GM12878 (cell line): ENCODE data around the gene PLCB4. TPM values are rescaled to one million over a fixed set of nuclear protein-coding genes. Genes with fewer than 3 reads are reported as not detected.

Experiments
- ATAC-seq: fragments of 200-7000 bp; cut with Tn5 transposase; 3 replicates; pipeline ENCODE4 v1.9.1; 2020; ENCODE audit warnings: mild to moderate bottlenecking, moderate library complexity
- BruUV-seq: library from RNA; stranded (reverse); fragments of 400-500 nt; replicated peaks from 2 replicates; lab custom pipeline; 2021; lab: Mats Ljungman, UMichigan
- CTCF ChIA-PET: fragments of 300-600 bp; sonication (Branson Sonifier 250); formaldehyde crosslinking; extraction: SDS; loops from one replicate; lab custom pipeline; 2021; ENCODE audit warnings: inconsistent platforms; lab: Yijun Ruan, JAX
- POLR2A ChIA-PET: fragments of 350-600 bp; formaldehyde crosslinking; extraction: SDS; loops from one replicate; lab custom pipeline; 2021; ENCODE audit warnings: inconsistent platforms; lab: Charles Lee
- RAD21 ChIA-PET: fragments of 300-600 bp; sonication (Branson Sonifier 250); formaldehyde crosslinking; loops from one replicate; lab custom pipeline; 2023; ENCODE audit warnings: antibody characterized with exemption; ENCODE audit not compliant: unreplicated experiment; lab: Charles Lee
- SMC1A ChIA-PET: fragments of 300-600 bp; sonication (Branson Sonifier 250); formaldehyde crosslinking; loops from one replicate; lab custom pipeline; 2023; ENCODE audit not compliant: unreplicated experiment, uncharacterized antibody; lab: Charles Lee
- DNase-seq: peaks from one replicate; pipeline ENCODE4 v3.0.0-alpha.2; 2011; ENCODE audit warnings: low read depth, low spot score
- FAIRE-seq: peaks from 3 replicates; lab custom pipeline; 2011; peaks lifted over from hg19 to GRCh38; lab: Jason Lieb, UNC
- H2AFZ ChIP-seq: 2 replicates; pipeline ENCODE4 v1.6.0; 2011; ENCODE audit warnings: low read depth, low read length, control low read depth; ENCODE audit not compliant: control insufficient read depth
- H3K27ac ChIP-seq: 2 replicates; pipeline ENCODE4 v1.5.1; 2011; ENCODE audit warnings: control low read depth; ENCODE audit not compliant: control insufficient read depth, insufficient read depth
- H3K27me3 ChIP-seq, 2 experiments: replicated peaks in 1 of 2; 2 replicates each; pipeline versions ENCODE4 v1.6.0 to v1.6.1; 2011; ENCODE audit warnings: low read length in 1 of 2; ENCODE audit not compliant: control insufficient read depth in 2 of 2, insufficient read depth in 2 of 2
- H3K36me3 ChIP-seq, 2 experiments: 2 replicates each; pipeline ENCODE4 v1.5.1; 2011; ENCODE audit warnings: low read length in 1 of 2; ENCODE audit not compliant: control insufficient read depth in 2 of 2, insufficient read depth in 2 of 2
- H3K4me1 ChIP-seq: 2 replicates; pipeline ENCODE4 v1.6.1; 2011; ENCODE audit warnings: mild to moderate bottlenecking, low read length, moderate library complexity, mixed read lengths; ENCODE audit not compliant: control insufficient read depth, insufficient read depth
- H3K4me2 ChIP-seq: 2 replicates; pipeline ENCODE4 v1.6.0; 2011; ENCODE audit warnings: control low read depth; ENCODE audit not compliant: control insufficient read depth, insufficient read depth
- H3K4me3 ChIP-seq: fragments of 200-600 bp; sonication (generic); 2 replicates; pipeline ENCODE4 v1.5.1; 2016
- H3K79me2 ChIP-seq: 2 replicates; pipeline ENCODE4 v1.6.0; 2011; ENCODE audit warnings: low read length; ENCODE audit not compliant: control insufficient read depth, insufficient read depth
- H3K9ac ChIP-seq: 2 replicates; pipeline ENCODE4 v1.8.0; 2011; ENCODE audit warnings: low read length, control low read depth, mixed read lengths; ENCODE audit not compliant: control insufficient read depth, insufficient read depth
- H3K9me3 ChIP-seq: replicated peaks from 3 replicates; pipeline ENCODE4 v1.5.1; 2011; ENCODE audit warnings: mild to moderate bottlenecking, low read length; ENCODE audit not compliant: control insufficient read depth, insufficient read depth
- H4K20me1 ChIP-seq: 2 replicates; pipeline ENCODE4 v1.6.0; 2011; ENCODE audit not compliant: control insufficient read depth, insufficient read depth
- CEBPB ChIP-seq, 2 experiments: fragments of 150-350 bp in 1 of 2; IDR thresholded peaks; 2 replicates each; pipeline ENCODE4 v1.6.1; 2012 to 2014; ENCODE audit warnings: low read depth in 2 of 2, low read length in 2 of 2, borderline replicate concordance in 1 of 2, inconsistent platforms in 1 of 2
- CHD2 ChIP-seq: IDR thresholded peaks from 2 replicates; pipeline ENCODE4 v1.6.1; 2011; ENCODE audit warnings: low read depth, low read length, improper control_type of control experiment, borderline replicate concordance
- GATAD2B ChIP-seq: fragments of 450-650 bp; conservative IDR thresholded peaks from 2 replicates; pipeline ENCODE4 v1.6.1; 2017; ENCODE audit warnings: low read depth, mild to moderate bottlenecking, moderate library complexity
- HDGF ChIP-seq: fragments of 450-650 bp; IDR thresholded peaks from 2 replicates; pipeline ENCODE4 v1.6.1; 2016; ENCODE audit warnings: antibody characterized with exemption
- MEF2B ChIP-seq: fragments of 450-650 bp; IDR thresholded peaks from 2 replicates; pipeline ENCODE4 v1.6.1; 2018; ENCODE audit warnings: mild to moderate bottlenecking, moderate library complexity; ENCODE audit not compliant: partially characterized antibody, poor library complexity, severe bottlenecking
- POLR2AphosphoS5 ChIP-seq: IDR thresholded peaks from 2 replicates; pipeline ENCODE4 v1.6.1; 2011; ENCODE audit warnings: mild to moderate bottlenecking, low read length, inconsistent platforms
- RELA ChIP-seq: fragments of 450-650 bp; IDR thresholded peaks from 2 replicates; pipeline ENCODE4 v1.8.0; 2014; ENCODE audit warnings: borderline replicate concordance; ENCODE audit not compliant: partially characterized antibody
- SIX5 ChIP-seq: IDR thresholded peaks from 2 replicates; pipeline ENCODE4 v1.6.1; 2011; ENCODE audit warnings: mild to moderate bottlenecking, low read depth, low read length, moderate library complexity; ENCODE audit not compliant: severe bottlenecking
- SRF ChIP-seq, 2 experiments: IDR thresholded peaks; 2 replicates each; pipeline ENCODE4 v1.6.1; 2011; ENCODE audit warnings: low read depth in 2 of 2, low read length in 2 of 2, mild to moderate bottlenecking in 1 of 2, moderate library complexity in 1 of 2
- SUZ12 ChIP-seq: fragments of 200-600 bp; sonication (generic); IDR thresholded peaks from one replicate; pipeline ENCODE4 v1.6.1; 2018; ENCODE audit warnings: antibody characterized with exemption, mild to moderate bottlenecking; ENCODE audit not compliant: unreplicated experiment
- YY1 ChIP-seq: IDR thresholded peaks from 2 replicates; pipeline ENCODE4 v1.6.1; 2011; ENCODE audit warnings: low read depth, mild to moderate bottlenecking, low read length
- in situ Hi-C: fragments of 300-500 bp; cut with MboI; formaldehyde crosslinking; loops from 9 replicates; pipeline ENCODE4 v1.14.3; 2018; ENCODE audit warnings: mixed read lengths
- intact Hi-C: fragments of 100-400 bp; cut with micrococcal nuclease; formaldehyde crosslinking; loops from one replicate; pipeline ENCODE4 v1.14.2; 2022; ENCODE audit not compliant: unreplicated experiment
- polyA plus RNA-seq, 11 experiments: library from polyadenylated mRNA; depleted of rRNA in 4 of 11; unstranded in 6 of 11; stranded (reverse) in 5 of 11; fragments of >200 nt; fragmentation: Nextera tagmentation in 4 of 11; fragmentation: Illumina TruSeq in 1 of 11; extraction: Ambion mirVana in 4 of 11; extraction: Trizol in 1 of 11; gene quantifications; 1 replicate in 1 of 11; 2 replicates in 10 of 11; pipeline versions ENCODE4 v1.2.1 to v1.2.3, GENCODE V29; 2011 to 2016; ENCODE audit warnings: inconsistent platforms in 2 of 11, missing spikeins in 2 of 11, low read depth in 1 of 11
- total RNA-seq, 4 experiments: library from RNA; depleted of rRNA in 3 of 4; stranded (reverse); fragments of >200 nt in 3 of 4; fragmentation: Illumina TruSeq in 1 of 4; extraction: Trizol in 1 of 4; gene quantifications; 2 replicates each; pipeline versions ENCODE4 v1.2.1 to v1.2.3, GENCODE V29; 2013 to 2021
- TF ChIP-seq, protein P1 (sequence below): fragments of 450-650 bp; IDR thresholded peaks from 2 replicates; pipeline ENCODE4 v1.6.1; 2016; ENCODE audit warnings: mild to moderate bottlenecking
- TF ChIP-seq, protein P2 (sequence below): fragments of 450-650 bp; conservative IDR thresholded peaks from 2 replicates; pipeline ENCODE4 v1.6.1; 2017; ENCODE audit warnings: mild to moderate bottlenecking, moderate library complexity
- TF ChIP-seq, protein P3 (sequence below): fragments of 150-350 bp; IDR thresholded peaks from 2 replicates; pipeline ENCODE4 v1.6.1; 2016; ENCODE audit warnings: low read depth, low read length
- TF ChIP-seq, protein P4 (sequence below): fragments of 450-650 bp; IDR thresholded peaks from 2 replicates; pipeline ENCODE4 v1.6.1; 2018; ENCODE audit warnings: borderline replicate concordance, mild to moderate bottlenecking; ENCODE audit not compliant: partially characterized antibody

The PLCB4 gene
- total and polyA plus RNA-seq, 10 of the 15 experiments (the other 5 are each of a cell fraction or from before 2014, with no cell fraction given): not detected

DNA sequence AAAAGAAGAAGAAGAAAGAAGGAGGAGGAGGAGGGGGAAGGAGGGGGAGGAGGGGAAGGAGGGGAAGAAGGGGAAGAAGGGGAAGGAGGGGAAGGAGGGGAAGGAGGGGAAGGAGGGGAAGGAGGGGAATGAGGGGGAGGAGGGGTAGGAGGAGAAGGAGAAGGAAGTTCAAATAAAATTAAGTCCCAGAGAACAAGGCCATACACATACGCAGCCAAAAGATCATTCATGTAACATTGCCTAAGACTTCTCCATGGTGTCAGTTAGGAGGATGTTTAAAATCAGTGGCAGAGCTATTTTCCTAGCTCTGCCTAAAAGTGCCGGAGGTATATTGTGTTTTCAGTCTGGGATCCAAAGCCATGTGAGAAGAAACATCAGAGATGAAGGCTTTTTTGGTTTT is 75.8 kb downstream of the PLCB4 start (continued):
- no peak for TF ChIP-seq SRF (IDR thresholded peaks at IDR 0.05; ENCODE audit: low read depth in 2 of 2, low read length in 2 of 2)

DNA sequence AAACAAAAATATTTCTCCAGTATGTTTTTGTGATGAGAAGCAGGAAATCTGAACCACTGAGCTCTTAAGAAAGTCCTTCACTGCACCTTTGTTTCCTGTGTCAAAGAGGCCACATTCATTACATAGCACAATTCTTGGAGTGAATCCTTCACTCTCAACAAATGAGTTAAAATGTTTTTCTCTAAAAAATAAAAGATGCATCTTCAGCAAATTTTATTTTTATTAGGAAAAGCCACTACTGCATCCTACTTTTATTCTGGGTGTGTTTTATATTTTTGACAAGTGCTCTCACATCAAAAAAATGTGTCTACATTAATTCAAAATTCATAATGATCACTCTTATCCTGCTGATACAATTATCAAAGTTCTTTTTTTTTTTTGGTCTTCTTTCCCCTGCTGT is 76.3 kb downstream of the PLCB4 start:
- no peak overlapping the region for H3K9ac ChIP-seq
- ChIA-PET POLR2A (no interaction called here), CTCF (no interaction called here), SMC1A (no interaction called here), RAD21 (no interaction called here)
- H3K27me3 ChIP-seq: no peaks in the 10 kb centered on the region
- no peaks in the 10 kb centered on the region for H4K20me1 ChIP-seq
- in situ Hi-C loops: no loop called here
- no peak overlapping the region for H2AFZ ChIP-seq
- no peak overlapping the region for H3K4me2 ChIP-seq
- H3K79me2 ChIP-seq: no peaks in the 10 kb centered on the region
- no TSS peak for BruUV-seq
- no peak for DNase-seq
- intact Hi-C loops: no loop called here
- ATAC-seq: no peak
- no peak overlapping the region for H3K27ac ChIP-seq
- H3K36me3 ChIP-seq: no peaks in the 10 kb centered on the region
- H3K9me3 ChIP-seq: no peaks in the 10 kb centered on the region
- H3K4me3 ChIP-seq: no peak overlapping the region
- no peak for FAIRE-seq
- H3K4me1 ChIP-seq: no peaks in the 10 kb centered on the region
- TF ChIP-seq RELA: no peak
- no peak for TF ChIP-seq CHD2
- no peak for TF ChIP-seq GATAD2B
- no peak for TF ChIP-seq YY1
- TF ChIP-seq POLR2AphosphoS5: no peak
- TF ChIP-seq SUZ12: no peak
- TF ChIP-seq, protein P1, sequence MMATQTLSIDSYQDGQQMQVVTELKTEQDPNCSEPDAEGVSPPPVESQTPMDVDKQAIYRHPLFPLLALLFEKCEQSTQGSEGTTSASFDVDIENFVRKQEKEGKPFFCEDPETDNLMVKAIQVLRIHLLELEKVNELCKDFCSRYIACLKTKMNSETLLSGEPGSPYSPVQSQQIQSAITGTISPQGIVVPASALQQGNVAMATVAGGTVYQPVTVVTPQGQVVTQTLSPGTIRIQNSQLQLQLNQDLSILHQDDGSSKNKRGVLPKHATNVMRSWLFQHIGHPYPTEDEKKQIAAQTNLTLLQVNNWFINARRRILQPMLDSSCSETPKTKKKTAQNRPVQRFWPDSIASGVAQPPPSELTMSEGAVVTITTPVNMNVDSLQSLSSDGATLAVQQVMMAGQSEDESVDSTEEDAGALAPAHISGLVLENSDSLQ: no peak
- TF ChIP-seq, protein P2, sequence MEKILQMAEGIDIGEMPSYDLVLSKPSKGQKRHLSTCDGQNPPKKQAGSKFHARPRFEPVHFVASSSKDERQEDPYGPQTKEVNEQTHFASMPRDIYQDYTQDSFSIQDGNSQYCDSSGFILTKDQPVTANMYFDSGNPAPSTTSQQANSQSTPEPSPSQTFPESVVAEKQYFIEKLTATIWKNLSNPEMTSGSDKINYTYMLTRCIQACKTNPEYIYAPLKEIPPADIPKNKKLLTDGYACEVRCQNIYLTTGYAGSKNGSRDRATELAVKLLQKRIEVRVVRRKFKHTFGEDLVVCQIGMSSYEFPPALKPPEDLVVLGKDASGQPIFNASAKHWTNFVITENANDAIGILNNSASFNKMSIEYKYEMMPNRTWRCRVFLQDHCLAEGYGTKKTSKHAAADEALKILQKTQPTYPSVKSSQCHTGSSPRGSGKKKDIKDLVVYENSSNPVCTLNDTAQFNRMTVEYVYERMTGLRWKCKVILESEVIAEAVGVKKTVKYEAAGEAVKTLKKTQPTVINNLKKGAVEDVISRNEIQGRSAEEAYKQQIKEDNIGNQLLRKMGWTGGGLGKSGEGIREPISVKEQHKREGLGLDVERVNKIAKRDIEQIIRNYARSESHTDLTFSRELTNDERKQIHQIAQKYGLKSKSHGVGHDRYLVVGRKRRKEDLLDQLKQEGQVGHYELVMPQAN: no peak
- TF ChIP-seq HDGF: no peak
- TF ChIP-seq CEBPB (IDR thresholded peaks at IDR 0.05; ENCODE audit: borderline replicate concordance in 1 of 2, low read depth in 2 of 2, low read length in 2 of 2): no peak
- no peak for TF ChIP-seq MEF2B
- TF ChIP-seq, protein P3, sequence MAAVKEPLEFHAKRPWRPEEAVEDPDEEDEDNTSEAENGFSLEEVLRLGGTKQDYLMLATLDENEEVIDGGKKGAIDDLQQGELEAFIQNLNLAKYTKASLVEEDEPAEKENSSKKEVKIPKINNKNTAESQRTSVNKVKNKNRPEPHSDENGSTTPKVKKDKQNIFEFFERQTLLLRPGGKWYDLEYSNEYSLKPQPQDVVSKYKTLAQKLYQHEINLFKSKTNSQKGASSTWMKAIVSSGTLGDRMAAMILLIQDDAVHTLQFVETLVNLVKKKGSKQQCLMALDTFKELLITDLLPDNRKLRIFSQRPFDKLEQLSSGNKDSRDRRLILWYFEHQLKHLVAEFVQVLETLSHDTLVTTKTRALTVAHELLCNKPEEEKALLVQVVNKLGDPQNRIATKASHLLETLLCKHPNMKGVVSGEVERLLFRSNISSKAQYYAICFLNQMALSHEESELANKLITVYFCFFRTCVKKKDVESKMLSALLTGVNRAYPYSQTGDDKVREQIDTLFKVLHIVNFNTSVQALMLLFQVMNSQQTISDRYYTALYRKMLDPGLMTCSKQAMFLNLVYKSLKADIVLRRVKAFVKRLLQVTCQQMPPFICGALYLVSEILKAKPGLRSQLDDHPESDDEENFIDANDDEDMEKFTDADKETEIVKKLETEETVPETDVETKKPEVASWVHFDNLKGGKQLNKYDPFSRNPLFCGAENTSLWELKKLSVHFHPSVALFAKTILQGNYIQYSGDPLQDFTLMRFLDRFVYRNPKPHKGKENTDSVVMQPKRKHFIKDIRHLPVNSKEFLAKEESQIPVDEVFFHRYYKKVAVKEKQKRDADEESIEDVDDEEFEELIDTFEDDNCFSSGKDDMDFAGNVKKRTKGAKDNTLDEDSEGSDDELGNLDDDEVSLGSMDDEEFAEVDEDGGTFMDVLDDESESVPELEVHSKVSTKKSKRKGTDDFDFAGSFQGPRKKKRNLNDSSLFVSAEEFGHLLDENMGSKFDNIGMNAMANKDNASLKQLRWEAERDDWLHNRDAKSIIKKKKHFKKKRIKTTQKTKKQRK: no peak
- TF ChIP-seq, protein P4, sequence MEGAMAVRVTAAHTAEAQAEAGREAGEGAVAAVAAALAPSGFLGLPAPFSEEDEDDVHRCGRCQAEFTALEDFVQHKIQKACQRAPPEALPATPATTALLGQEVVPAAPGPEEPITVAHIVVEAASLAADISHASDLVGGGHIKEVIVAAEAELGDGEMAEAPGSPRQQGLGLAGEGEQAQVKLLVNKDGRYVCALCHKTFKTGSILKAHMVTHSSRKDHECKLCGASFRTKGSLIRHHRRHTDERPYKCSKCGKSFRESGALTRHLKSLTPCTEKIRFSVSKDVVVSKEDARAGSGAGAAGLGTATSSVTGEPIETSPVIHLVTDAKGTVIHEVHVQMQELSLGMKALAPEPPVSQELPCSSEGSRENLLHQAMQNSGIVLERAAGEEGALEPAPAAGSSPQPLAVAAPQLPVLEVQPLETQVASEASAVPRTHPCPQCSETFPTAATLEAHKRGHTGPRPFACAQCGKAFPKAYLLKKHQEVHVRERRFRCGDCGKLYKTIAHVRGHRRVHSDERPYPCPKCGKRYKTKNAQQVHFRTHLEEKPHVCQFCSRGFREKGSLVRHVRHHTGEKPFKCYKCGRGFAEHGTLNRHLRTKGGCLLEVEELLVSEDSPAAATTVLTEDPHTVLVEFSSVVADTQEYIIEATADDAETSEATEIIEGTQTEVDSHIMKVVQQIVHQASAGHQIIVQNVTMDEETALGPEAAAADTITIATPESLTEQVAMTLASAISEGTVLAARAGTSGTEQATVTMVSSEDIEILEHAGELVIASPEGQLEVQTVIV: no peak
- TF ChIP-seq SIX5: no peak
